Omental fat pad (tissue), 4 donors: ENCODE results near the gene ZDHHC24. TPM values are rescaled to one million over a fixed set of nuclear protein-coding genes. Genes with fewer than 3 reads are reported as not detected.

Experiments used
- ATAC-seq: fragments of 150-250 bp; one replicate; pipeline ENCODE4 v1.9.1; 2016; ENCODE audit warnings: mild to moderate bottlenecking, moderate library complexity; ENCODE audit not compliant: low FRiP score
- DNase-seq: peaks from one replicate; pipeline ENCODE4 v3.0.0-alpha.2; 2019; ENCODE audit warnings: low spot score
- total RNA-seq, 4 donors: library from RNA; depleted of rRNA; stranded (reverse); fragments of >200 nt; gene quantifications; one replicate each; pipeline ENCODE4 v1.1.0, GENCODE V29; 2016
- TF ChIP-seq, protein P1 (sequence below), 3 donors: fragments of 450-650 bp; IDR thresholded peaks; one replicate each; pipeline ENCODE4 v1.5.1; 2016 to 2017; ENCODE audit warnings: antibody characterized with exemption in 3 of 3, mild to moderate bottlenecking in 3 of 3, moderate library complexity in 2 of 3

ZDHHC24 gene
- 10 to 100 TPM; 12.1 to 18.7 (median 13.0) TPM for total RNA-seq

GRCh38 chr11:66545701-66546367, at the start of gene ZDHHC24:
Gene ZDHHC24, minus strand, starts transcription at chr11:66546048. Its CDS starts 45 bp downstream, at chr11:66546003.
- peak; percentile 98 for ATAC-seq
- TF ChIP-seq, protein P1, sequence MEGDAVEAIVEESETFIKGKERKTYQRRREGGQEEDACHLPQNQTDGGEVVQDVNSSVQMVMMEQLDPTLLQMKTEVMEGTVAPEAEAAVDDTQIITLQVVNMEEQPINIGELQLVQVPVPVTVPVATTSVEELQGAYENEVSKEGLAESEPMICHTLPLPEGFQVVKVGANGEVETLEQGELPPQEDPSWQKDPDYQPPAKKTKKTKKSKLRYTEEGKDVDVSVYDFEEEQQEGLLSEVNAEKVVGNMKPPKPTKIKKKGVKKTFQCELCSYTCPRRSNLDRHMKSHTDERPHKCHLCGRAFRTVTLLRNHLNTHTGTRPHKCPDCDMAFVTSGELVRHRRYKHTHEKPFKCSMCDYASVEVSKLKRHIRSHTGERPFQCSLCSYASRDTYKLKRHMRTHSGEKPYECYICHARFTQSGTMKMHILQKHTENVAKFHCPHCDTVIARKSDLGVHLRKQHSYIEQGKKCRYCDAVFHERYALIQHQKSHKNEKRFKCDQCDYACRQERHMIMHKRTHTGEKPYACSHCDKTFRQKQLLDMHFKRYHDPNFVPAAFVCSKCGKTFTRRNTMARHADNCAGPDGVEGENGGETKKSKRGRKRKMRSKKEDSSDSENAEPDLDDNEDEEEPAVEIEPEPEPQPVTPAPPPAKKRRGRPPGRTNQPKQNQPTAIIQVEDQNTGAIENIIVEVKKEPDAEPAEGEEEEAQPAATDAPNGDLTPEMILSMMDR (IDR thresholded peaks at IDR 0.05): no peak
- DNase-seq: peak; percentile 83

GRCh38 chr11:66595245-66595904, 49.5 kb upstream of the ZDHHC24 start:
- ATAC-seq (no peak), DNase-seq (no peak)
- TF ChIP-seq, protein P1 (IDR thresholded peaks at IDR 0.05): no peak

GRCh38 chr11:66593650-66594049, 47.8 kb upstream of the ZDHHC24 start:
- TF ChIP-seq, protein P1 (IDR thresholded peaks at IDR 0.05): no peak
- DNase-seq (no peak), ATAC-seq (no peak)

DNA sequence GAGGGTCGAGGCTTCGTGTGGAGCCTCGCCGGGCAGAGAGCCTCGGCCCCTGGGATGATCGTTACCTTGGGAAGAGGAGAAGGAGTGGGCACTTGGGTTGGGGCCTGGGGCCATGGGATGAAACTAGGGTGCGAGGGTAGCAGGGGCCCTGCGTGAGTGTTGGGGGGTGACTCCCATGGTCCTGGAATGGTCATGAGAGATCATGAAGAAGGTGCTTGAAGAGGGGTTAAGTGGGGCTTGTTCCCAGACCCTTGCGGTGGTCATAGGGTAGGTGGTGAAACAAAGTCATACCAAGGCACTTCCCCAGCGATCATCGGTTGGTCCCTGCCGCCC, 47.4 kb upstream of the ZDHHC24 start:
- no peak for DNase-seq
- TF ChIP-seq, protein P1 (IDR thresholded peaks at IDR 0.05): no peak
- ATAC-seq: no peak

DNA sequence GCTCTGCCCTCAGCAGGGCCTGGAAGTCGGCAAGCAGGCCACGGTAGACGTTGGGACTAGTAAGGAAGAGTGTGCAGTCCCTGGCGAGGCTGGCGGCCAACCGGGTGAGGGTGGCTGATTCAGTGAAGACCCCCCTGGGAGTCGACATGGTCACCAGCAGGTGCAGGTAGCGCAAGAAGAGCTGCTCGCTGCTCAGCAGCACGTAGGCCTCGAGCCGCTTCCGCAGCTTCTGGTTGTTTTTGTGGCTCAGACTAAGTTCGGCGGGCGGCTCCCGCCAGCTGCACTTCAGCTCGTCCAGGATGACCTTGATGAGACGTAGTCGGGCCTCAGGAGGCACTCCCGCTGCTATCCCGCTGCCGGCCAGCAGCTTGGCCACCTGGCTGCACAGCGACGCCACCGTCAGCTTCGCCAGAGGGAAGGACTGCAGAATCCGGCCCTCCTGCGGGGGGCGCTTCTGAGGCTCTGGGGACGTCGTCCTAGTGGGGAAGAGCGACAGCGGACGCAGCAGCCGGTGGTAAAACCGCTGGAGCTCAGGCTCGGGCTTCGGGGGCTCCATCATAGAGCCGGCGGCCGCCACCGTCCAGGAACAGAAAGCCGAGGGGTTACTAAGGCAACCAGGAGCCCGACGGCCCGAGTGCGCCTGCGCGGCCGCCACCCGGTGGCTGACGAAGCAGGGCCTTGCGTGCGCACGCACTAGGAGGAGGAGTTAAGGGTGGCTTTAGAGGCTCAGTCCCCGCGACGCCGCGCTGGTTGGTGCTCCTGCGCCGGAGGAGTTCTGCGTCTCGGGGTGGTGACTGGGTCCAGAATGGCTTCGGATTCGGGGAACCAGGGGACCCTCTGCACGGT, 46.8 kb upstream of the ZDHHC24 start, which contains the start of the genes CCDC87 and CCS:
Gene CCDC87, minus strand, starts transcription at position 607 of the 846 bp plus-strand sequence. Its CDS starts 48 bp downstream, at position 559.
Gene CCS, plus strand, starts transcription at position 729 of the 846 bp plus-strand sequence. Its CDS starts 77 bp downstream, at position 806.
- DNase-seq (peak; percentile 97), ATAC-seq (peak; percentile 98)
- TF ChIP-seq, protein P1 (IDR thresholded peaks at IDR 0.05): peak in 2 of 3 donors; percentile 19 to 29

- ATAC-seq (no peak), DNase-seq (no peak)
- TF ChIP-seq, protein P1 (IDR thresholded peaks at IDR 0.05): no peak
Observed at GRCh38 chr11:66591175-66591574, 45.3 kb upstream of the ZDHHC24 start.
